ENCODE results near the gene CRYBG3. TPM values are rescaled to one million over a fixed set of nuclear protein-coding genes. Genes with fewer than 3 reads are reported as not detected.
A peak's percentile ranks its signal among the peaks of the same experiment; 100 is the strongest.

Gene CRYBG3
- total RNA-seq, 1 donor from 2014 or later = 19.9 TPM

GRCh38 chr3:97927704-97928103 is 105.9 kb downstream of the CRYBG3 start:
- Histone ChIP-seq H3K4me1 (peaks cover 17% of the 10 kb centered on the region), H3K36me3 (peaks cover 68% of the 10 kb centered on the region), H3K9me3 (replicated peaks) (peaks cover 6% of the 10 kb centered on the region)

GRCh38 chr3:97928986-97929385 is 107.2 kb downstream of the CRYBG3 start:
- DNase-seq = no peak
- no peak for TF ChIP-seq CTCF (IDR thresholded peaks at IDR 0.05; ENCODE audit: borderline replicate concordance)

More at GRCh38 chr3:97927704-97928103, 105.9 kb downstream of the CRYBG3 start:
- no peak for TF ChIP-seq CTCF (IDR thresholded peaks at IDR 0.05; ENCODE audit: borderline replicate concordance)
- intact Hi-C loops (cut with micrococcal nuclease) = no loop called here
- Histone ChIP-seq H3K27ac (replicated peaks) (no peak overlapping the region), H3K27me3 (ENCODE audit: low read depth) (no peaks in the 10 kb centered on the region), H3K4me3 (no peak overlapping the region)
- DNase-seq = no peak

GRCh38 chr3:97930018-97930417 is 108.2 kb downstream of the CRYBG3 start:
- Histone ChIP-seq H3K36me3 (peaks cover 67% of the 10 kb centered on the region), H3K27me3 (ENCODE audit: low read depth) (no peaks in the 10 kb centered on the region), H3K4me3 (no peak overlapping the region), H3K9me3 (replicated peaks) (peaks cover 6% of the 10 kb centered on the region), H3K4me1 (peaks cover 26% of the 10 kb centered on the region), H3K27ac (replicated peaks) (no peak overlapping the region)
- TF ChIP-seq CTCF (IDR thresholded peaks at IDR 0.05; ENCODE audit: borderline replicate concordance) = no peak
- DNase-seq = no peak
- intact Hi-C loops (cut with micrococcal nuclease) = loop anchor here (10.0 kb wide), 1 partner anchor 135 kb away; no protein-coding TSS in a partner anchor

More at GRCh38 chr3:97928986-97929385, 107.2 kb downstream of the CRYBG3 start:
- Histone ChIP-seq H3K4me3 (no peak overlapping the region), H3K9me3 (replicated peaks) (peaks cover 6% of the 10 kb centered on the region), H3K36me3 (peaks cover 67% of the 10 kb centered on the region), H3K4me1 (peaks cover 26% of the 10 kb centered on the region), H3K27ac (replicated peaks) (no peak overlapping the region), H3K27me3 (ENCODE audit: low read depth) (no peaks in the 10 kb centered on the region)
- intact Hi-C loops (cut with micrococcal nuclease) = no loop called here

- no peak overlapping the region for H3K4me3 ChIP-seq
- no peak for TF ChIP-seq CTCF (IDR thresholded peaks at IDR 0.05; ENCODE audit: borderline replicate concordance)
These were observed 109.4 kb downstream of the CRYBG3 start for GRCh38 chr3:97931218-97931617.

GRCh38 chr3:97932387-97932801 is 110.6 kb downstream of the CRYBG3 start:
- Histone ChIP-seq H3K27ac (replicated peaks) (peak overlapping the region; percentile 61), H3K9me3 (replicated peaks) (peaks cover 6% of the 10 kb centered on the region), H3K4me3 (no peak overlapping the region), H3K4me1 (peaks cover 26% of the 10 kb centered on the region), H3K36me3 (peaks cover 67% of the 10 kb centered on the region), H3K27me3 (ENCODE audit: low read depth) (no peaks in the 10 kb centered on the region)
- TF ChIP-seq CTCF (IDR thresholded peaks at IDR 0.05; ENCODE audit: borderline replicate concordance) = peak; percentile 12
- DNase-seq = peak; percentile 34
- intact Hi-C loops (cut with micrococcal nuclease) = loop anchor here (10.0 kb wide), 1 partner anchor 138 kb away; no protein-coding TSS in a partner anchor

More at GRCh38 chr3:97931218-97931617, 109.4 kb downstream of the CRYBG3 start:
- intact Hi-C loops (cut with micrococcal nuclease) = loop anchor here (10.0 kb wide), 1 partner anchor 136 kb away; no protein-coding TSS in a partner anchor
- peaks cover 26% of the 10 kb centered on the region for H3K4me1 ChIP-seq
- no peak for DNase-seq
- H3K36me3 ChIP-seq = peaks cover 67% of the 10 kb centered on the region
- no peaks in the 10 kb centered on the region for H3K27me3 ChIP-seq (ENCODE audit: low read depth)
- H3K27ac ChIP-seq (replicated peaks) = peak overlapping the region; percentile 61
- H3K9me3 ChIP-seq (replicated peaks) = peaks cover 6% of the 10 kb centered on the region

Measured in left ventricle myocardium inferior (tissue), 1 donor.